ENCODE results near the gene PIP5K1B.

Gene PIP5K1B

DNA sequence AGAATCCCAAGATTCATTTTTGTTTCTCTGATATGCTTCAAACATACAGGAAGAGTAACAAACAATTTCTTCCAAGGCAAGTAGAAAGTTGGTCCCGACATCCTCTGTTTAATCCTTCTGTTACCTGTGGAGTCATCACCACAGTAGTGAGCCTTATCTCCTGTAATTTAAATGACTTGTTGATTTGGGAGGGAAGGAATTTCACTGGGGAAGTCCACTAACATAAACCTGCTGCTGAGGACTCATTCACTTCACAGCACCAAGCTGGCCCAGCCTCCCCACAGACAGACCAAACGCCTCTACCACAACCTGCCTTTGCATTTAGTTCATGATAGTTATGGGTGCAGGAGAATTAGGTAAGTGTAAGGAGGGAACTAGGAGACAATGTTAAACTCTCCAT is 245.6 kb downstream of the PIP5K1B start:
- Histone ChIP-seq H3K4me3 (ENCODE audit: low read depth in 1 of 2, low read length in 2 of 2) (no peak overlapping the region), H3K27ac (ENCODE audit: low read length) (no peak overlapping the region), H3K9me3 (ENCODE audit: control insufficient read depth in 1 of 2, low read length in 2 of 2) (no peaks in the 10 kb centered on the region), H3K27me3 (ENCODE audit: low read depth, low read length) (no peaks in the 10 kb centered on the region), H3K4me1 (ENCODE audit: control insufficient read depth in 1 of 2, insufficient read depth in 2 of 2, low read length in 2 of 2) (no peaks in the 10 kb centered on the region), H3K36me3 (ENCODE audit: control insufficient read depth in 1 of 2, insufficient read depth in 2 of 2, low read length in 2 of 2) (no peaks in the 10 kb centered on the region)

DNA sequence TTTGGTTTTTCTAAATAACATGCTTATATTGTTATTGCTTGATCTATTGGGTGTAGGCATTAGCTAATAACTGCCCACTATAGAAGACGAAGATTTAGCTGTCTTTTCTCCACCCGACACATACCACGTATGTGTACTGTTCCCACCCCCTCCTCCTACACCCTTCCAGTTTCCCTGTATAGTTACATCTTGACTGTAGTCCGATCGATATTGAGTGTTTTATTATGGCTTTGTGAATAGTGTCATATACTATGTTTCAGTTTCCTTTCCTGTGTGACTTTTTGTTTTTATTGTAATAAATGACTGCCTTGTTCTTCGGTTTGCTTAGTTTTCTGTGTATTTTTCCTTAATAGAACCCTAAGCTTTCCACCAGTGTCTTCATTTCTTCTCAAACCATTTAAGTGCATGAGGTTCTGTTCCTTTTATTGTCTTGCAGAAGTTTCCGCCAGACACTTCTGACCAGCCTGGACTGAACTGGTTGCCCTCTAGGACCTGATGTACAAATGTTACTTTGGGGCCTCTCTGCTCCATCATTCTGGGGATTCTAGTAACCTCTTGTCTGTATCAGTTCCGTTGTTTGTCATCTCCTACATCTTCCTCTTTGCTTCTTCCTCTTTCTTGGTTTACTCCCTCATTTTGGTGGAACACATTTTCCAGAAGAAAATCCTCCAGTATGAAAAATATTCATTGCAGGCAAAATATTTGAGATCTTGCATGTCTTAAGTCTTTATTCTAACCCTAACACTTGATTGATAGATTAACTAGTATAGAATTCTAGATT is 247.0 kb downstream of the PIP5K1B start:
- H3K4me3 ChIP-seq (ENCODE audit: low read depth in 1 of 2, low read length in 2 of 2), result no peak overlapping the region
- H3K27ac ChIP-seq (ENCODE audit: low read length), result no peak overlapping the region
- no peaks in the 10 kb centered on the region for H3K4me1 ChIP-seq (ENCODE audit: control insufficient read depth in 1 of 2, insufficient read depth in 2 of 2, low read length in 2 of 2)

DNA sequence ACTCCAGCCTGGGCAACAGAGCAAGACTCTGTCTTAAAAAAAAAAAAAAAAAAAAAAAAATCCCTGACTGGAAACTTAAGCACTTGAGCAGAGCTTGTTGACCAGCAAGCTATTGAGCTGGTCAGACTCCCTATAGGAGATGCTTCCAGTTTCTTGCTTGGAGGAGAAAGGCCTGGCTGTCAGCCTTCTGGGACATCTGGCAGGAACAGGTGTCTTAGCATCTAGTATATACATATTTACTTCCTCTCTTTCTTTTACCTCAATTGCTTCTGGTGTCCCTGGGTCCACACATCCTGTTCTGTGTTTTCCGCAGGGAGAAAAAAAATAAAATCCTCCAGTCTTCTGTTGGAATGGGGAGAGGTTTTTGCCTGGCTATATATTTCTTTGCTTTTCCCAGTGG is 248.7 kb downstream of the PIP5K1B start:
- Histone ChIP-seq H3K27ac (ENCODE audit: low read length) (no peak overlapping the region), H3K36me3 (ENCODE audit: control insufficient read depth in 1 of 2, insufficient read depth in 2 of 2, low read length in 2 of 2) (no peaks in the 10 kb centered on the region), H3K9me3 (ENCODE audit: control insufficient read depth in 1 of 2, low read length in 2 of 2) (no peaks in the 10 kb centered on the region), H3K4me3 (ENCODE audit: low read depth in 1 of 2, low read length in 2 of 2) (no peak overlapping the region), H3K27me3 (ENCODE audit: low read depth, low read length) (no peaks in the 10 kb centered on the region), H3K4me1 (ENCODE audit: control insufficient read depth in 1 of 2, insufficient read depth in 2 of 2, low read length in 2 of 2) (no peaks in the 10 kb centered on the region)

More for the DNA sequence above, 247.0 kb downstream of the PIP5K1B start:
- no peaks in the 10 kb centered on the region for H3K27me3 ChIP-seq (ENCODE audit: low read depth, low read length)
- no peaks in the 10 kb centered on the region for H3K36me3 ChIP-seq (ENCODE audit: control insufficient read depth in 1 of 2, insufficient read depth in 2 of 2, low read length in 2 of 2)
- H3K9me3 ChIP-seq (ENCODE audit: control insufficient read depth in 1 of 2, low read length in 2 of 2), result no peaks in the 10 kb centered on the region

DNA sequence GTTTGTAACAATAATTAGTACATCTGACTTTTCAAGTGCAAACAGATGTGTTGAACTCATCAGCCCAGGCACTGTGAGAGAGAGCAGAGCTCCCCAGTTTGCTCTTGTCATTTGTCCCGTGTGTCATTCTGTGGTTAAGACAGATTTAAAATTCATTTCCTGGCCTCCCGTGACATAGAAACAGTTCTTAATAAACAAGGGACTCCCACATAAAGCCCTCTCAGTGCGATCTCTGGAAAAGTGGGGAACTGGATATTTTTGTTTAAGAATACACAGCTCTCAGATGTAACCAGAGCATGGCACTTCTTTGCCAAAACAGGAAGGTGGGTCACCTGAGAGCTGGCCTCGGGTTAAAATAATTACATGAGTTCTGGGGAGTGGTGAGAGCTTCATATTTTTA is 250.3 kb downstream of the PIP5K1B start:
- no peaks in the 10 kb centered on the region for H3K9me3 ChIP-seq (ENCODE audit: control insufficient read depth in 1 of 2, low read length in 2 of 2)
- no peak overlapping the region for H3K4me3 ChIP-seq (ENCODE audit: low read depth in 1 of 2, low read length in 2 of 2)
- H3K4me1 ChIP-seq (ENCODE audit: control insufficient read depth in 1 of 2, insufficient read depth in 2 of 2, low read length in 2 of 2), result no peaks in the 10 kb centered on the region
- no peaks in the 10 kb centered on the region for H3K36me3 ChIP-seq (ENCODE audit: control insufficient read depth in 1 of 2, insufficient read depth in 2 of 2, low read length in 2 of 2)
- no peaks in the 10 kb centered on the region for H3K27me3 ChIP-seq (ENCODE audit: low read depth, low read length)
- no peak overlapping the region for H3K27ac ChIP-seq (ENCODE audit: low read length)

DNA sequence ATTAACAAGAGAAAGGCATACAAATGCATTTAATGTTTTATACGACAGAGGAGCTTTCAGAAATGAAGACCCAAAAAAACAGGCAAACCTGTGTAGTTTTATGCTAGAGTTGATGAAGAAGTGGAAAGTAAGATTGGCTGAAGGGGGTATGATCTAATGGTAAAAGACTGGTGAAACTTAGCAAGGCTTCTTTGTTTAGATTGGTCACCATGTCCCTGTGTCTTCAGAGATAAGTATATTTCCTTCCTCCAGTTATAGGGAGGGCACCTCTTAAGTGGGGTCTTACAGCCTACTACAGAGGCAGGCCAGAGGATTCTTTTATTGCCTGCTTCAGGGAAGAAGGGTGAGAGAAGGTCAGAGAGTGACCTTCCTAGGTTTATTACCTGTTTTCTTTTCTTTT is 252.4 kb downstream of the PIP5K1B start:
- Histone ChIP-seq H3K4me1 (ENCODE audit: control insufficient read depth in 1 of 2, insufficient read depth in 2 of 2, low read length in 2 of 2) (no peaks in the 10 kb centered on the region), H3K9me3 (ENCODE audit: control insufficient read depth in 1 of 2, low read length in 2 of 2) (no peaks in the 10 kb centered on the region), H3K27ac (ENCODE audit: low read length) (no peak overlapping the region), H3K36me3 (ENCODE audit: control insufficient read depth in 1 of 2, insufficient read depth in 2 of 2, low read length in 2 of 2) (no peaks in the 10 kb centered on the region), H3K27me3 (ENCODE audit: low read depth, low read length) (no peaks in the 10 kb centered on the region), H3K4me3 (ENCODE audit: low read depth in 1 of 2, low read length in 2 of 2) (no peak overlapping the region)

DNA sequence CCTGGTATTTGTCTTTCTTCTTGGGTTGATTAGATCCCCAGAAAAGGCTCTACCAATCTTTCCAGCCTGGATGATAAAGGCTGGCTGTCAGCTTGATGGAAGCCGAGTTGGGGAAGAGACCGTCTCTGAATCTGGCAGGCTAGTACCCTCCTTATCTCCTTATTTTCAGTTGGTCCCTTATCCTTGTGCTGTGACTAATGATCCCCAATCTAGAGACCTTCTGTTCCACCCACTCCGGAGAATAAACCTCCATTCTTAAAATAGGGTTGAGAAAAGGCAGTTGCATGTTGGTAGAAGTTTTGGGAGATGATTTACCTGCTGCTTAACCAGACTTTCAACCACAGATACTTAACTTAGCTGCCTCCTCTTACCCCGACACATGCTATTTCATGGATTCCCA is 256.5 kb downstream of the PIP5K1B start:
- H3K4me1 ChIP-seq (ENCODE audit: control insufficient read depth in 1 of 2, insufficient read depth in 2 of 2, low read length in 2 of 2), result peaks cover 0 to 4% of the 10 kb centered on the region in 2 donors
- H3K4me3 ChIP-seq (ENCODE audit: low read depth in 1 of 2, low read length in 2 of 2), result no peak overlapping the region
- no peaks in the 10 kb centered on the region for H3K36me3 ChIP-seq (ENCODE audit: control insufficient read depth in 1 of 2, insufficient read depth in 2 of 2, low read length in 2 of 2)
- no peak overlapping the region for H3K27ac ChIP-seq (ENCODE audit: low read length)
- no peaks in the 10 kb centered on the region for H3K27me3 ChIP-seq (ENCODE audit: low read depth, low read length)
- H3K9me3 ChIP-seq (ENCODE audit: control insufficient read depth in 1 of 2, low read length in 2 of 2), result no peaks in the 10 kb centered on the region

DNA sequence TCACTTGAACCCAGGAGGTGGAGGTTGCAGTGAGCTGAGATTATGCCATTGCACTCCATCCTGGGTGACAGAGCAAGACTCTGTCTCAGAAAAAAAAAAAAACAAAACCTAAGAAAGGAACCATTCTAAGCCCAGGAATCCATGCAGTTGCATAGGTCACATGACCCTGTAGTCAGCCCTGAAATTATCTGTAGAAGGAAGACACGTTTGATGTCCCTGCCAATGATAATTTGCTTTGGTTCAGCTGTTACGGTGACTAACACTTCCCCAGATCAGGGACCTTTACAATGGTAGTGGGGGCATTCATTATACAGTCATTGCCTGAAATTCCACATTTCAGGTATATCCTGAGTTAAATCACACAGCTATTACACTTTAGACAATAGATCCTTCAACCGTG is 258.4 kb downstream of the PIP5K1B start:
- no peak overlapping the region for H3K27ac ChIP-seq (ENCODE audit: low read length)

DNA sequence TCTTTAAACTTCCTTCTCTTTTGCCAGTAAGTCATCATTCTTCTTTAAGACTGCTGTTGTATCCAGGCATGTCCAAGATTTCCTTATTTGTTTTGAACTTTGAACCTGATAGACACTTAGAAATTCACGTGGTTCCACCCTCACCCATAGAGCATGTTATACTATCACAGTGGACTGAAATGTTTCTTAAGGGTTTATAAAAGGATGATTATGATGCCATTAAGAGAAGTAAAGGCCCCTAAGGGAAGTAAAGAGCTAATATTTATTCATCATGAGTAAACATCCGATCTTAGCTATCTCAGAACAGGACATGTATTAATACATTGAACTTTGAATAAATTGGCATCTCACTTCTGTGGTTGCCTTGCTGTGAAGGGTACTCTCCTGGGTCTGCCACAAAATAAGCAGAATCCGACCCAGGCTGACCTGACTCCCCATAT is 259.1 kb downstream of the PIP5K1B start:
- Histone ChIP-seq H3K27ac (ENCODE audit: low read length) (no peak overlapping the region), H3K4me3 (ENCODE audit: low read depth in 1 of 2, low read length in 2 of 2) (no peak overlapping the region), H3K9me3 (ENCODE audit: control insufficient read depth in 1 of 2, low read length in 2 of 2) (no peaks in the 10 kb centered on the region), H3K4me1 (ENCODE audit: control insufficient read depth in 1 of 2, insufficient read depth in 2 of 2, low read length in 2 of 2) (peaks cover 0 to 4% of the 10 kb centered on the region in 2 donors), H3K36me3 (ENCODE audit: control insufficient read depth in 1 of 2, insufficient read depth in 2 of 2, low read length in 2 of 2) (peaks cover 0 to 4% of the 10 kb centered on the region in 2 donors), H3K27me3 (ENCODE audit: low read depth, low read length) (no peaks in the 10 kb centered on the region)

More for the DNA sequence above, 258.4 kb downstream of the PIP5K1B start:
- Histone ChIP-seq H3K27me3 (ENCODE audit: low read depth, low read length) (no peaks in the 10 kb centered on the region), H3K36me3 (ENCODE audit: control insufficient read depth in 1 of 2, insufficient read depth in 2 of 2, low read length in 2 of 2) (peaks cover 0 to 4% of the 10 kb centered on the region in 2 donors), H3K4me1 (ENCODE audit: control insufficient read depth in 1 of 2, insufficient read depth in 2 of 2, low read length in 2 of 2) (peaks cover 0 to 4% of the 10 kb centered on the region in 2 donors), H3K9me3 (ENCODE audit: control insufficient read depth in 1 of 2, low read length in 2 of 2) (no peaks in the 10 kb centered on the region), H3K4me3 (ENCODE audit: low read depth in 1 of 2, low read length in 2 of 2) (no peak overlapping the region)

DNA sequence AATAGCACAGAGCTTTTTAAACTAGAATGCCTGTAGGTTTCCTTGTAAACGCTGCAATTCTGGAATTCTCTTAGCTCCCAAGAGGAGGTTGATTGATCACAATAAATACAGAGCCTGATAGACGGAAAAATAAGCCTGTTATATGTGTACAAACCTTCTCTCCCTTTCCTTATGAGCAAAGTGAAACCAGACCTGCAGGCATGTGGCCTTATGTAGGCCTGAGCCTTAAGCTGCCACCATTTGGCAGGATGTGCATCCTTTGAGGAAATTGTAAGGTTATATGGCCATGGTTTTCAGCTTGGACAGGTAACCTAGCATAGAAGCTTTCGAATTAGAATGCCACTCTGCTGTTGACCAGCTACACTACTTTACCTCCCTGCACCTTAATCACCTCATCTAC is 259.7 kb downstream of the PIP5K1B start:
- H3K9me3 ChIP-seq (ENCODE audit: control insufficient read depth in 1 of 2, low read length in 2 of 2), result no peaks in the 10 kb centered on the region
- H3K4me1 ChIP-seq (ENCODE audit: control insufficient read depth in 1 of 2, insufficient read depth in 2 of 2, low read length in 2 of 2), result peaks cover 0 to 4% of the 10 kb centered on the region in 2 donors
- no peak overlapping the region for H3K27ac ChIP-seq (ENCODE audit: low read length)
- no peak overlapping the region for H3K4me3 ChIP-seq (ENCODE audit: low read depth in 1 of 2, low read length in 2 of 2)
- peaks cover 0 to 4% of the 10 kb centered on the region in 2 donors for H3K36me3 ChIP-seq (ENCODE audit: control insufficient read depth in 1 of 2, insufficient read depth in 2 of 2, low read length in 2 of 2)
- no peaks in the 10 kb centered on the region for H3K27me3 ChIP-seq (ENCODE audit: low read depth, low read length)

DNA sequence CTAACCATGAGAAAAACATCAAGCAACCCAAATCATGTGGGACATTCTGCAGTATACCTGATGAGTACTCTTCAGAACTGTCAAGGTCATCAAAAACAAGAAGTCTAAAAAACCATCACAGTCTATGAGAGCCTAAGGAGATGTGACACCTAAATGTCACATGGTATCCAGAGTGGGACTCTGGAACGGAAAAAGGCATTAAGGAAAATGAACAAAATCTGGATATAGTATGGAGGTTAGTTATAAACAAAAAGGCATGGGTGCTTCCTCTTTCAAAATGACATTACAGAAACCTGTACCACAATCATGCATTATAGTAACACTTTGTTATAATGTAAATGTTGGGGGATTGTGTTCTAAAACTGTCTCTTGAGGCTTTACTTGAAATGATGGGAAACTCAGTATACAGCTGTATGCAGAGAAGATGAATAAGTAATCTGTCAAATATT is 261.5 kb downstream of the PIP5K1B start:
- Histone ChIP-seq H3K9me3 (ENCODE audit: control insufficient read depth in 1 of 2, low read length in 2 of 2) (no peaks in the 10 kb centered on the region), H3K27ac (ENCODE audit: low read length) (no peak overlapping the region), H3K4me1 (ENCODE audit: control insufficient read depth in 1 of 2, insufficient read depth in 2 of 2, low read length in 2 of 2) (peaks cover 0 to 4% of the 10 kb centered on the region in 2 donors), H3K4me3 (ENCODE audit: low read depth in 1 of 2, low read length in 2 of 2) (no peak overlapping the region), H3K36me3 (ENCODE audit: control insufficient read depth in 1 of 2, insufficient read depth in 2 of 2, low read length in 2 of 2) (peaks cover 0 to 4% of the 10 kb centered on the region in 2 donors), H3K27me3 (ENCODE audit: low read depth, low read length) (no peaks in the 10 kb centered on the region)

DNA sequence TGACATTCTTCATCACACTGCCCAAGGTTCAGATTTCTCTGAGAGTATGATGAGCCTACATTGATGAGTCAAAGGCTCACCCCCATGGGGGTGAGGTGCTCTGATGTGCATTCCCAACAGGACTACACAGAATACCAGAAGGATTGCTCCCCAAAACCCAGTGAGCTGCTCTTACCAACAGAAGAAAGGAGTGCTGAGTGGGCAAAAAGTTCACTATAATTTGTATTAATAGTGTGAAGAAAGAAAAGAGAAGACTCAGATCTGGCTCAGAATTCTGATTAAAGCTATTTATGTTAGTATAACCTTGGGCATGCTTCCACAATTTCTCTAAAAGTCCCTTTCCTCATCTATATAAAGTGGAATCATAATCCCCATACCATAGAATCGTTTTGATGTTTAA is 262.8 kb downstream of the PIP5K1B start:
- Histone ChIP-seq H3K36me3 (ENCODE audit: control insufficient read depth in 1 of 2, insufficient read depth in 2 of 2, low read length in 2 of 2) (peaks cover 0 to 4% of the 10 kb centered on the region in 2 donors), H3K4me1 (ENCODE audit: control insufficient read depth in 1 of 2, insufficient read depth in 2 of 2, low read length in 2 of 2) (peaks cover 0 to 4% of the 10 kb centered on the region in 2 donors), H3K9me3 (ENCODE audit: control insufficient read depth in 1 of 2, low read length in 2 of 2) (no peaks in the 10 kb centered on the region), H3K4me3 (ENCODE audit: low read depth in 1 of 2, low read length in 2 of 2) (no peak overlapping the region), H3K27ac (ENCODE audit: low read length) (no peak overlapping the region), H3K27me3 (ENCODE audit: low read depth, low read length) (no peaks in the 10 kb centered on the region)

DNA sequence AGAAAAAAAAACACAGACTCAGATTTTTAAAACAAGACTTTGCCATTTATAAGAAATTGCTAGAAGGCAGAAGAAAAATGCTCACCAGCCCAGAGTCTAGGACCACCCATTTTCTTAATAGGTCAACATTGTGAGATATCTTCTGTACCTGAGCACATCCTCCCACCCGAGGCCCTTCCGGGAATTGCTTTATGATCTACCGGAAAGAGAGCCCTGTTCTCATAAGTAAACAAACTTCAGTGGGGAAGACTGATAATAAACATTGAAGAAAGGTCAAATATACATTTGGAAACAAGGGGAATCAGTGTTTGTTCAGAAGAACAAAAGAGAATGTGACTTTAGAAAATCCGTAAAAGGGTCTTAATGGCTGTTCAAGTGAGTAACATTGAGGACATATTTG is 264.5 kb downstream of the PIP5K1B start:
- H3K4me3 ChIP-seq (ENCODE audit: low read depth in 1 of 2, low read length in 2 of 2), result no peak overlapping the region
- H3K36me3 ChIP-seq (ENCODE audit: control insufficient read depth in 1 of 2, insufficient read depth in 2 of 2, low read length in 2 of 2), result peaks cover 0 to 4% of the 10 kb centered on the region in 2 donors
- no peaks in the 10 kb centered on the region for H3K27me3 ChIP-seq (ENCODE audit: low read depth, low read length)
- no peak overlapping the region for H3K27ac ChIP-seq (ENCODE audit: low read length)
- H3K9me3 ChIP-seq (ENCODE audit: control insufficient read depth in 1 of 2, low read length in 2 of 2), result no peaks in the 10 kb centered on the region
- H3K4me1 ChIP-seq (ENCODE audit: control insufficient read depth in 1 of 2, insufficient read depth in 2 of 2, low read length in 2 of 2), result peaks cover 0 to 4% of the 10 kb centered on the region in 2 donors
